HG02623 (cell line): Measurements from ENCODE around the gene NAV3.

Experiments used
- ATAC-seq: cut with Tn5 transposase; IDR thresholded peaks from one replicate; pipeline ENCODE4 v1.9.1; 2021; ENCODE audit warnings: moderate library complexity; ENCODE audit not compliant: unreplicated experiment

The NAV3 gene

GRCh38 chr12:77979597-77980250, 149.0 kb downstream of the NAV3 start:
- ATAC-seq: no peak

GRCh38 chr12:77980782-77981181, 150.1 kb downstream of the NAV3 start:
- no peak for ATAC-seq

- no peak for ATAC-seq
Measured at GRCh38 chr12:77983859-77984258, 153.2 kb downstream of the NAV3 start.

- ATAC-seq: no peak
Measured at GRCh38 chr12:77992760-77993159, 162.1 kb downstream of the NAV3 start.

- ATAC-seq: no peak
Measured at GRCh38 chr12:77993658-77994057, 163.0 kb downstream of the NAV3 start.

- ATAC-seq: peak; percentile 76
Measured at GRCh38 chr12:77995436-77996167, 164.9 kb downstream of the NAV3 start.

GRCh38 chr12:77996670-77997069, 166.0 kb downstream of the NAV3 start:
- no peak for ATAC-seq

- no peak for ATAC-seq
Measured at GRCh38 chr12:77998236-77998786, 167.6 kb downstream of the NAV3 start.

- ATAC-seq: peak; percentile 77
Measured at GRCh38 chr12:77999074-77999715, 168.5 kb downstream of the NAV3 start.

GRCh38 chr12:78002878-78003277, 172.2 kb downstream of the NAV3 start:
- ATAC-seq: no peak

- ATAC-seq: no peak
Measured at GRCh38 chr12:78004249-78005093, 173.8 kb downstream of the NAV3 start.

- ATAC-seq: no peak
Measured at GRCh38 chr12:78005094-78005492, 174.4 kb downstream of the NAV3 start.

- no peak for ATAC-seq
Measured at GRCh38 chr12:78007173-78007572, 176.5 kb downstream of the NAV3 start.

- no peak for ATAC-seq
Measured at GRCh38 chr12:78009031-78009430, 178.3 kb downstream of the NAV3 start.

- no peak for ATAC-seq
Measured at GRCh38 chr12:78018171-78018910, 187.6 kb downstream of the NAV3 start.

GRCh38 chr12:78018939-78019338, 188.2 kb downstream of the NAV3 start:
- no peak for ATAC-seq

- no peak for ATAC-seq
Measured at GRCh38 chr12:78028426-78028825, 197.7 kb downstream of the NAV3 start.

GRCh38 chr12:78034025-78034424, 203.3 kb downstream of the NAV3 start:
- no peak for ATAC-seq

- ATAC-seq: no peak
Measured at GRCh38 chr12:78035901-78036606, 205.4 kb downstream of the NAV3 start.

- no peak for ATAC-seq
Measured at GRCh38 chr12:78036874-78037273, 206.2 kb downstream of the NAV3 start.
